ENCODE measurements around the gene PHC2. TPM values are rescaled to one million over a fixed set of nuclear protein-coding genes. Genes with fewer than 3 reads are reported as not detected.

The PHC2 gene
- total RNA-seq, 1 experiment from 2014 or later = 9.4 TPM

DNA sequence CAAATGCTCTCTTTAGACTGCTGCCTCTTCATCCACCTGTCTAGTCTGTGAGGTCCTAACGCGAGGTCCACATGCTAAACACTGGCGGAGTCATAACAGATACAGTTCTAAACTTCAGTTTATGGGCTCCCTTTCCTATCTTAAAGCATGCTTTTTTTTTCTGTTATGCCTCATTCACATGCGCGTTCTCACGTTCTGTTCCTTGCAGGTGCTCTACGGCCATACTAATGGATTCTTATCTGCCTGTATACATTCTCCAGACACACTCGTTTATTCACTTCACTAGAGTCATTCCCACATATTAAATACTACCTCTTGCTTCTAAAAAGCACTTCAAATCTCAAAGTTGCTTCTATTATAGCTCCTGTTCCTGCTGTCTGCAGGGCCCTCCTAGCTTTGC, 38.7 kb downstream of the PHC2 start:
- H3K36me3 Mint-ChIP-seq (ENCODE audit: insufficient read depth in 1 of 3, low read depth in 3 of 3) = no peaks in the 10 kb centered on the region; a peak in 1 of 7 replicates

More for the DNA sequence above, 38.7 kb downstream of the PHC2 start:
- no peaks in the 10 kb centered on the region for H3K27me3 Mint-ChIP-seq (ENCODE audit: low read depth)
- TF ChIP-seq, protein P1, sequence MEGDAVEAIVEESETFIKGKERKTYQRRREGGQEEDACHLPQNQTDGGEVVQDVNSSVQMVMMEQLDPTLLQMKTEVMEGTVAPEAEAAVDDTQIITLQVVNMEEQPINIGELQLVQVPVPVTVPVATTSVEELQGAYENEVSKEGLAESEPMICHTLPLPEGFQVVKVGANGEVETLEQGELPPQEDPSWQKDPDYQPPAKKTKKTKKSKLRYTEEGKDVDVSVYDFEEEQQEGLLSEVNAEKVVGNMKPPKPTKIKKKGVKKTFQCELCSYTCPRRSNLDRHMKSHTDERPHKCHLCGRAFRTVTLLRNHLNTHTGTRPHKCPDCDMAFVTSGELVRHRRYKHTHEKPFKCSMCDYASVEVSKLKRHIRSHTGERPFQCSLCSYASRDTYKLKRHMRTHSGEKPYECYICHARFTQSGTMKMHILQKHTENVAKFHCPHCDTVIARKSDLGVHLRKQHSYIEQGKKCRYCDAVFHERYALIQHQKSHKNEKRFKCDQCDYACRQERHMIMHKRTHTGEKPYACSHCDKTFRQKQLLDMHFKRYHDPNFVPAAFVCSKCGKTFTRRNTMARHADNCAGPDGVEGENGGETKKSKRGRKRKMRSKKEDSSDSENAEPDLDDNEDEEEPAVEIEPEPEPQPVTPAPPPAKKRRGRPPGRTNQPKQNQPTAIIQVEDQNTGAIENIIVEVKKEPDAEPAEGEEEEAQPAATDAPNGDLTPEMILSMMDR (conservative IDR thresholded peaks at IDR 0.05) = no peak
- no peak overlapping the region for H3K27ac Mint-ChIP-seq
- Histone ChIP-seq H3K27ac (ENCODE audit: insufficient read length, low read depth, low read length) (no peak overlapping the region), H3K4me1 (ENCODE audit: insufficient read depth, low read length) (peaks cover 4% of the 10 kb centered on the region; the same call in 1 of the 2 replicates), H3K18ac (ENCODE audit: insufficient read length, low read depth, low read length) (no peak overlapping the region), H2BK20ac (ENCODE audit: low read depth, low read length, poor library complexity, severe bottlenecking) (no peak overlapping the region), H4K20me1 (ENCODE audit: control insufficient read depth, insufficient read depth, insufficient read length) (peaks cover 3% of the 10 kb centered on the region), H3T11ph (ENCODE audit: low read length) (no peak overlapping the region), H4K5ac (ENCODE audit: insufficient read length, low read depth, low read length) (no peak overlapping the region), H3K23me2 (ENCODE audit: insufficient read length, low read depth, low read length, poor library complexity, severe bottlenecking) (no peaks in the 10 kb centered on the region), H3K79me1 (ENCODE audit: insufficient read depth, low read depth, low read length, poor library complexity, severe bottlenecking) (no peaks in the 10 kb centered on the region), H3K4me2 (ENCODE audit: insufficient read depth, insufficient read length, low read length) (no peak overlapping the region), H3K9ac (ENCODE audit: extremely low read depth, insufficient read length, low read length) (no peak overlapping the region), H2BK12ac (ENCODE audit: insufficient read length, low read depth, low read length) (no peak overlapping the region), H2BK15ac (ENCODE audit: low read depth, low read length) (no peak overlapping the region), H3K9me3 (ENCODE audit: control insufficient read depth, low read depth, low read length) (no peaks in the 10 kb centered on the region), H3K27me3 (ENCODE audit: insufficient read depth, low read length) (no peaks in the 10 kb centered on the region), H2BK120ac (ENCODE audit: low read depth, low read length, poor library complexity, severe bottlenecking) (no peak overlapping the region), H3K56ac (ENCODE audit: insufficient read length, low read depth, low read length) (no peak overlapping the region), H2AK5ac (ENCODE audit: insufficient read length, low read length) (no peak overlapping the region), H4K91ac (ENCODE audit: insufficient read length, low read depth, low read length) (no peak overlapping the region), H3K14ac (ENCODE audit: insufficient read depth, low read length) (no peak overlapping the region), H3K23ac (ENCODE audit: insufficient read length, low read depth, low read length) (no peak overlapping the region), H2BK5ac (ENCODE audit: insufficient read length, low read length) (no peak overlapping the region), H3K79me2 (ENCODE audit: insufficient read depth, low read length) (no peaks in the 10 kb centered on the region), H4K8ac (replicated peaks; ENCODE audit: insufficient read length, low read depth, low read length) (no peak overlapping the region), H3K4ac (ENCODE audit: low read depth, low read length) (no peak overlapping the region), H2AFZ (ENCODE audit: low read length) (no peak overlapping the region)
- DNase-seq = no peak
- no CpG with 5 or more reads among the region's 8 CpGs for WGBS (ENCODE audit: extremely low coverage, insufficient read length, low lambda C conversion rate)
- no peak overlapping the region for H3K4me3 Mint-ChIP-seq
- H3K4me1 Mint-ChIP-seq = peaks cover 17 to 30% of the 10 kb centered on the region in 2 experiments
- H3K9me3 Mint-ChIP-seq = no peaks in the 10 kb centered on the region

Data from H9 (cell line).